HepG2 (cell line): ENCODE measurements around the gene ETV2.

Experiments
- BCL3 ChIP-seq: sonication (generic); formaldehyde crosslinking; IDR thresholded peaks from 2 replicates; pipeline ENCODE4 v1.5.1; 2020; ENCODE audit warnings: mild to moderate bottlenecking, missing genetic modification reagents, moderate library complexity
- SIN3A ChIP-seq: IDR thresholded peaks from 2 replicates; pipeline ENCODE4 v1.6.1; 2011; ENCODE audit warnings: low read depth, mild to moderate bottlenecking, control low read depth, low read length, borderline replicate concordance
- SYNCRIP ChIP-seq: fragments of 200-400 bp; formaldehyde crosslinking; IDR thresholded peaks from 2 replicates; pipeline ENCODE4 v1.6.1; 2018; ENCODE audit warnings: mild to moderate bottlenecking, low read depth, low read length; ENCODE audit not compliant: insufficient read depth
- TAF1 ChIP-seq: sonication (generic); formaldehyde crosslinking; IDR thresholded peaks from 2 replicates; pipeline ENCODE4 v1.4.0; 2020; ENCODE audit warnings: missing genetic modification reagents
- ZNF260 ChIP-seq: sonication (generic); formaldehyde crosslinking; IDR thresholded peaks from 2 replicates; pipeline ENCODE4 v1.4.0; 2020; ENCODE audit warnings: missing genetic modification reagents, low read depth, mild to moderate bottlenecking, borderline replicate concordance
- ZNF512 ChIP-seq: sonication (generic); formaldehyde crosslinking; IDR thresholded peaks from 2 replicates; pipeline ENCODE4 v1.4.0; 2020; ENCODE audit warnings: mild to moderate bottlenecking, missing genetic modification reagents
- ZNF652 ChIP-seq: IDR thresholded peaks from 2 replicates; pipeline ENCODE4 v1.6.1; 2016; ENCODE audit warnings: low read depth, borderline replicate concordance
- ZNF704 ChIP-seq: sonication (generic); formaldehyde crosslinking; IDR thresholded peaks from 2 replicates; pipeline ENCODE4 v1.8.1; 2023; ENCODE audit warnings: mild to moderate bottlenecking, inconsistent platforms, moderate library complexity, missing genetic modification reagents, borderline replicate concordance
- TF ChIP-seq, protein P1 (sequence below): sonication (generic); formaldehyde crosslinking; IDR thresholded peaks from 2 replicates; pipeline ENCODE4 v1.5.0; 2020; ENCODE audit warnings: mild to moderate bottlenecking, missing genetic modification reagents, moderate library complexity
- TF ChIP-seq, protein P2 (sequence below): sonication (generic); formaldehyde crosslinking; conservative IDR thresholded peaks from 2 replicates; pipeline ENCODE4 v1.4.0; 2020; ENCODE audit warnings: missing genetic modification reagents

DNA sequence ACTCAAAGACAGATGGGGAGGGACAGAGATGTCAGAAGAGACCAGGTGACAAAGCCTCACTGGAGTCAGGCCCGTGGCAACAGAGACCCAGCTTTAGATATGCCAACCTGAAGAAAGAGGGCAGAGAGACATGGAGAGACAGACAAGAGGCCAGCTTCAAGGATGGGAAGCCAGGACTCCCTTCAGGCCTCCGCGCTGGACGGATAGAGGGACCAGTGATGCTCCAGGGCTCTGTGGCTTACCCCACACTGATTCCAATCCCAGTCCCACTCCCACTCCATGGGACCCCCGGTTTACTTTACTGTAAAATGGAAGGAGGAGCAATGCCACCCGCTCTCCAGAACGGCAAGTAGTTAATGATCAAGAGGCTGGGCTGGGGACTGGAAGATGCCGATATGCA is 1.7 kb upstream of the ETV2 start:
- TF ChIP-seq, protein P1, sequence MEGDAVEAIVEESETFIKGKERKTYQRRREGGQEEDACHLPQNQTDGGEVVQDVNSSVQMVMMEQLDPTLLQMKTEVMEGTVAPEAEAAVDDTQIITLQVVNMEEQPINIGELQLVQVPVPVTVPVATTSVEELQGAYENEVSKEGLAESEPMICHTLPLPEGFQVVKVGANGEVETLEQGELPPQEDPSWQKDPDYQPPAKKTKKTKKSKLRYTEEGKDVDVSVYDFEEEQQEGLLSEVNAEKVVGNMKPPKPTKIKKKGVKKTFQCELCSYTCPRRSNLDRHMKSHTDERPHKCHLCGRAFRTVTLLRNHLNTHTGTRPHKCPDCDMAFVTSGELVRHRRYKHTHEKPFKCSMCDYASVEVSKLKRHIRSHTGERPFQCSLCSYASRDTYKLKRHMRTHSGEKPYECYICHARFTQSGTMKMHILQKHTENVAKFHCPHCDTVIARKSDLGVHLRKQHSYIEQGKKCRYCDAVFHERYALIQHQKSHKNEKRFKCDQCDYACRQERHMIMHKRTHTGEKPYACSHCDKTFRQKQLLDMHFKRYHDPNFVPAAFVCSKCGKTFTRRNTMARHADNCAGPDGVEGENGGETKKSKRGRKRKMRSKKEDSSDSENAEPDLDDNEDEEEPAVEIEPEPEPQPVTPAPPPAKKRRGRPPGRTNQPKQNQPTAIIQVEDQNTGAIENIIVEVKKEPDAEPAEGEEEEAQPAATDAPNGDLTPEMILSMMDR: no peak
- no peak for TF ChIP-seq SIN3A
- no peak for TF ChIP-seq BCL3 (CRISPR knock-in tag)
- no peak for TF ChIP-seq ZNF260 (CRISPR knock-in tag)
- TF ChIP-seq ZNF704 (CRISPR knock-in tag): no peak
- TF ChIP-seq, protein P2, sequence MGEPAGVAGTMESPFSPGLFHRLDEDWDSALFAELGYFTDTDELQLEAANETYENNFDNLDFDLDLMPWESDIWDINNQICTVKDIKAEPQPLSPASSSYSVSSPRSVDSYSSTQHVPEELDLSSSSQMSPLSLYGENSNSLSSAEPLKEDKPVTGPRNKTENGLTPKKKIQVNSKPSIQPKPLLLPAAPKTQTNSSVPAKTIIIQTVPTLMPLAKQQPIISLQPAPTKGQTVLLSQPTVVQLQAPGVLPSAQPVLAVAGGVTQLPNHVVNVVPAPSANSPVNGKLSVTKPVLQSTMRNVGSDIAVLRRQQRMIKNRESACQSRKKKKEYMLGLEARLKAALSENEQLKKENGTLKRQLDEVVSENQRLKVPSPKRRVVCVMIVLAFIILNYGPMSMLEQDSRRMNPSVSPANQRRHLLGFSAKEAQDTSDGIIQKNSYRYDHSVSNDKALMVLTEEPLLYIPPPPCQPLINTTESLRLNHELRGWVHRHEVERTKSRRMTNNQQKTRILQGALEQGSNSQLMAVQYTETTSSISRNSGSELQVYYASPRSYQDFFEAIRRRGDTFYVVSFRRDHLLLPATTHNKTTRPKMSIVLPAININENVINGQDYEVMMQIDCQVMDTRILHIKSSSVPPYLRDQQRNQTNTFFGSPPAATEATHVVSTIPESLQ (CRISPR knock-in tag): no peak
- TF ChIP-seq ZNF652 (CRISPR knock-in tag): no peak
- TF ChIP-seq SYNCRIP: no peak
- TF ChIP-seq ZNF512: no peak
- no peak for TF ChIP-seq TAF1 (CRISPR knock-in tag)
